Hematopoietic multipotent progenitor cell (in vitro differentiated cells): ENCODE data around the gene C10orf90. TPM values are rescaled to one million over a fixed set of nuclear protein-coding genes. Genes with fewer than 3 reads are reported as not detected.
A peak's percentile ranks its signal among the peaks of the same experiment; 100 is the strongest.

Experiments
- DNase-seq, 3 donors: peaks; one replicate each; pipeline ENCODE4 v3.0.0-alpha.2; 2011 to 2015; ENCODE audit warnings: low read depth in 2 of 3, low spot score in 2 of 3
- total RNA-seq: library from RNA; depleted of rRNA; stranded (reverse); fragments of >200 nt; gene quantifications from one replicate; pipeline ENCODE4 v1.2.3, GENCODE V29; 2012

The C10orf90 gene
- total RNA-seq, 1 donor = not detected

DNA sequence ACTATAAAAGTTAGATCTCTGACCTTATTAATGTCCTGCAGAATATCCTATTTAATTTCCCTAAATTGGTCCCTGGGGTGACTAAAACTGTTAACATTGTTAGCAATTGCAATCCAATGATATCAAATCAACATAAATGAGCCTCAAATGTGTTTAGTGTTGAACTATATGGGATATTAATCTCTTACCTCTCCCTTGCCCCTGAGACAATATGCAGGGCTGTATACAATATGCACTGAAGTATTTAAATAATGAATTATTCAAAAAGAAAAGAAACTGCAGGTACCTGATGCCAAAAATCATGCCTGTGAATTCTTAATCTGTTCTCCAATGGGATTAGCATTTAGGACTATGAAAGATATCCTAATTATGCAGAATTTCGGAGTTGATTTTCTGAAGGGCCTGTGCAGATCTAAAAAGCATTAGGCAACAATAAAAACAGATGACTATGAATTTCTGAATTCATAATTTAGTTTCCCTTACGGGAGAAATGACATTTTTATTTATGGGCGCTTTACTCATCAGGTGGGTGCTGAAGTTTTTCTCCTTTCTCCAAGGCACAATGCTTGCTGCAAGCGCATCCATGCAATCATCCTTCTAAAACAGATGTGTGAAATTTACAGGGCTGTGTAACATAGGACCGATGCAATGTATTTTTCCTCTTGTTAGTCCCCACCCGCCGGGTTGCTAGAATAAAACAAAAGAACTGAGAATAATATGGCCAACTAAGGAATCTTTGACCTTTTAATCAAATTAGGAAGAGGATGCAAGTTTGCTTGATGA lies 5.4 kb upstream of the C10orf90 start:
- no peak for DNase-seq

DNA sequence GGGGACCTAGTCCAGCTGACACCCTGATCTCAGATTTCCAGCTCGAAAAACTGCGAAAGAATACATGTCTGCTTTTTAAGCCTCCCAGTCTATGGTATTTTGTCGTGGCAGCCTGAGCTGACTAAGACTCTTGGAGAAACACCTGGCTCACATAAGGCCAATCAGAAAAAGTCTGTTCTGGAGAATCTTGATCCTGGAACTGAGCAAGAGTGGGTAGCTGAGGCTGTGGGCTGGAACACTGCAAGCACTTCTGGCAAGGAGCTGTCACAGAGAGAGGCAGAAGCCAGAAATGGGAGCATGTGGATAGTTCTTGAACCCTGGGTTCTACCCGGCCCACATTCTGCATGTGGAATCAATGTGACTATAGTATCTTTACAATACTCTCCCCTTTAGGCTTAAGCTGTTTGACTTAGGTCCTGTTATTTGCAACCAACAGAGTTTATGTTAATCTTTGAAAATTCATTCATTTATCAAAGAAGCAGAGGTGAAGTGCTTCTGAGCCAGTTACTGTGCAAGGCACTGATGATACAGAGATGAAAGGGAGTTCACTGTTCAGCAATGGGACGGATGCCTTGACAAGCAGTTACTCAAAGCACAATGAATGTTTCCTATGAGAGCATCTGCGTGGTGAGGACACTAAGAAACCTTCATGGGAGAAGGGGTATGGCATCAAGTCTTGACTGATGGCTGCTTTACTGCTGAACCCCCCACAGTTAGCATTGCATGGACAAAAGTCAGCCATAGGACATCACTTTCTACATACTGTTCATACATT lies 4.4 kb upstream of the C10orf90 start:
- no peak for DNase-seq

DNA sequence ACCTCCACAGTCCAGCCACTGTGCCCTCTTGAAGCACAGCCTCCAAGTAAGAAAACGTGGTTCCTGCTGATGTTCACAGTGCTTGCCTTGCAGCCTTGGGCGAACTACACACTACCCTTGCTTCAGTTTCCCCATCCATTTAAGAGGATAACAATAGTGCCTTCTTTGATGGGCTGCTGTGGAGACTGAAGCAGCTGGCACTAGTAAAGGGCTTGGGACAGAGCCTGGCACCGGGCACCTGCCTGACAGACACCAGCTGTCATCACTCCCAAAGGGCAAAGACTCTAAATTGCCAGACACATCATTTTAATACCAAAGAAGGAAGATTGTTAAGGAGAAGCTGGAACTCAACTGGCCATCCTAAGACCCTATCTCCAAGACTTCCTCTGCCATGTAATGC lies 3.1 kb upstream of the C10orf90 start:
- DNase-seq = no peak

DNA sequence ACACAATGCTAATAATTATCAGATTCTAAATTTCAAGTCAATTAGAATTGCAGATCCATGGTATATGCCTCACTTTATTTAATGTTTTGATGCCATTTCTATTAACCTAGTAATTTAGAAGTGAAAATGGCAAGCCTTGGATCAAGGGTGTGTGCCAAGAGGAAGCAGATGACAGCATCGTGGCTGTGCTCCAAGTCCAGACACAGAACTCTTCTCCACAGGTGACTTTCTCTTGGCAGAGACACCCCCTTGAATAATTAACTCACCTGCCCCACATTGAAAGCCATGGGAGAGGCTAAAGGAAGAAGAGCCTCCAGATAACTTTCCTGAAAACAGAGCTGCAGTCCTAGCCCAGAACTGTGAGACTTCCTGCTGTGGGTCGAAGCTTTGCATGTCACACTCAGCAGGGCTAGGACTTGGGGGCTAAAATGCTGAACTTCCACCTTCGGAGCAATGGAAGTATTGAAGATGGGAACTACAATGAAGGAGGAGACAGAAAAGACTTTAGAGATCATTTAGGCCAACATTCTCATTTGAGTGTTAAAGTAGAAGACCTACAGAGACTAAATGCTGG lies 996 bp upstream of the C10orf90 start:
- no peak for DNase-seq

DNA sequence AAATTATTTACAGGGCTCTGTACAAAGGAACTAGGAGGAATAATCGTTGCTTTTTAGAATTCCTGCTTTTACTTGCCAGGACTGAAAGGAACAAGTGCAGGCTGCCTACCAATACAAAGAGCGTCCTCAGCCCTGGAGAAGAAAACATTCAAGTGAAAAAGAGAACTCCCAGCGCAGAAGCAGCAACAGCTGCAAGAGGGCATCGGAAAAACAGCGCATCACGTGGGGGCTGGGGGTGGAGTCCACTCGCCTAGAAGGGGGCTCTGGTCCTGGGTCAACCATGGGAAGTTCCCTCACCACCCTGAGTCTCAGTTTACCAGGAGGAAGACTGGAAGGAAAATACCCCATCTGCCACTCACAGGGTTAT lies 385 bp upstream of the C10orf90 start:
- no peak for DNase-seq

DNA sequence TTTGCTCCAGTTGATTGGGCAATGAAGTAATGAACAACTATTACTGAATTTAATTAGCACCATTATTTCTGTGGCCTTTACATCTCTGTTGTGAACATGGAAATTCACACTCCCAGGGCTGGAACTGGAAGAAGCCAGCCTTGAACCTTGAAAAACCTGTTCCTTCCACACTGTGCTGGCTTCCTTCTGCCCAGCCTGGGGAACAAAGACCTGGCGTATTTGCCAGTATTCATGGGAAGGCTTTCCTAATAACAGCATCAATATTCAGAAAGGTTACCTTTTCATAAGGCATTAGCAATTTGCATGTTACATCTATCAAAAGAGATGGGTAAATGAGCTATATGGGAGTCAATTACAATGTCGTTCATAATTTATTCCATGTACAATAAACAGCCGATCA lies 1.3 kb downstream of the C10orf90 start:
- DNase-seq = no peak

DNA sequence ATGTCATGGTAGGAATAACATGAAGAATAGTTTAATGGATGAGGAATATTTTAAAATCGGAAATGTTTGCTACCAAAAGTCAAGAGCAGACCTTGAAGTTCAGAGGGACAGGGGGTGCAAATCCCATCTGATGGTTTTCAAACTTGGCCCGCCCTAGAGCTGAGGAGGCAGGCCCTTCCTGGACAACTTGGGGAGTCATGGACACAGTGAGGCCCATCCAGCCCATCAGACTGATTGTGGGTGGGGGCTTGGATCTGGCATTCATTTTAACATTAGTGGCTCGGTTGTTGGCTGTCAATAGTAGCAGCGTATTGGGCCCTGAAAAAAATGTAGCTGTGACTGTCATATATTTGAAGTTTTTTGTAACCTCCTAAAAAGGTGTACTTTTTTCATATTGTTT lies 2.0 kb downstream of the C10orf90 start:
- no peak for DNase-seq

DNA sequence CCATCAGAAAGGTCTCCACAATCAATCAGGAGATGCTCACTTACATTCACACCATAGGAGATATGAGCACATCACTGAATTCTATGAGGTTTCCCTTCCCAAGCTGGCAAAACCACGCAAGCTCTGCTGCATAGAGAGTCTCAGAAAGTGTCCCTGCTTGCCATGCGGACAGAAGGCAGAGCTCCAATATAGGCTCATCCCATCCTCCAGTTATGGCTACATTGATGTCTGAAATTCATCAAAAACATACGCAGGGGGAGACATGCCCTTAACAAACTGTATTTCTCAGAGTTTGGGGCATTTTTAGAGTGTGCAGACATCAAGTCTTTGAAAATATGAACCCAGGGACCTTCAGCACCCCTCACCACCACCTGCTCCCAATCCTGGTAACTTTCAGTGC lies 2.9 kb downstream of the C10orf90 start:
- DNase-seq = no peak

DNA sequence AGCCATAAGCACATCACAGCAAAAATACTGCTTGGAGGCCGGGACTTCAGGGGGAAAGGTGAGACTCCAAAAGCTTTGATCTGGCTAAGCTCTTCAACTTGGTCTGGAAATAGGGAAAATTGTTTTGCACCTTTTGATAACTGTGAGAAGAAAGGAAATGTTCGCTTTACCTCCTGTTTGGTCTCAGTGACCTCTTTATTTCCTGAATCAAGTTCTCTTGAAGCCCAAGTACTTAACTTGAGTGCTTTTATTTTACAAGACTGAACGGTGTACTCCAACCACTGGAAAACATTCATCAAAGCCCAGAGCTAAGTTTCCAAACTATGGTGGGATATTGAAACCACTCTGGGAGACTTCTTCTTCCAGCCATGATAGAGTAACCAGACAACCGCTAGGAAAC lies 5.3 kb downstream of the C10orf90 start:
- no peak for DNase-seq

DNA sequence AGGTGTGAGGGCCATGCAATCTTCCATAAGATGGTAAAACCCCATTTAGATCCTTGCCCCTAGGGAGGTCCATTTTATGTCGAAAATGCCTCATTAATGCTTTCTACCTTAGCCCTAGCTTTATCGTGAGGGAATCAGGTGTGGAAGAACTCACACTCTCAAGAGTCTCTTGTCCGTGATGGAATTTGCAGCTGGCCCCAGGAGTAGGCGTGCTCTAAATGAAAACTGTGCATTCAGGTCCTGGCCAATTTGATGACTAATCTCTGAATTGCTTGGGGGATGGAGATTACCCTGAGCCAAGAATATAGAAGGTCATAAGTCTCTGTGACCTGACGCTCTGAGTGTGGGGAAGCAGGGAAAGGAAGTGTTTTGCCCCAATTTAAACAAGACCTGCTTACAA lies 6.6 kb downstream of the C10orf90 start:
- no peak for DNase-seq

DNA sequence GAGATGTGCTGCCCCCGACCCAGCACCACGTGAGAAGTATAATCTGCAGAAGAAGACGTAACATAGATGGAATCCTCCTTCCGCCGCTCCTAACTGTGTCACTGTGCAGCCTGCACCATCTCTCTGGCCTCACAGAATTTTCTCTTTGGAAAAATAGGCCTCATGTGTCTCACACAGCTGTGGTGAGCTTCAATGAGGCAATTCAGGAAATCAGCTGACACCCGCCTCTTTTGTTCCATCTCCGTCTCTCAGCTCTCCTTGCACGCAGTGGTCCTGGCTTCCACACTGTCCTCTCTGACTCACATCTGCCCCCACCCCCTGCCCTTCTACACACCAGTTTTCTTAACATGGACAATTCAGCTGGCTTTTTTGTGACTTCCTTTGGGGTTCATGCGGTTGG lies 7.2 kb downstream of the C10orf90 start:
- DNase-seq = peak in 2 of 3 donors; percentile 3 to 15

DNA sequence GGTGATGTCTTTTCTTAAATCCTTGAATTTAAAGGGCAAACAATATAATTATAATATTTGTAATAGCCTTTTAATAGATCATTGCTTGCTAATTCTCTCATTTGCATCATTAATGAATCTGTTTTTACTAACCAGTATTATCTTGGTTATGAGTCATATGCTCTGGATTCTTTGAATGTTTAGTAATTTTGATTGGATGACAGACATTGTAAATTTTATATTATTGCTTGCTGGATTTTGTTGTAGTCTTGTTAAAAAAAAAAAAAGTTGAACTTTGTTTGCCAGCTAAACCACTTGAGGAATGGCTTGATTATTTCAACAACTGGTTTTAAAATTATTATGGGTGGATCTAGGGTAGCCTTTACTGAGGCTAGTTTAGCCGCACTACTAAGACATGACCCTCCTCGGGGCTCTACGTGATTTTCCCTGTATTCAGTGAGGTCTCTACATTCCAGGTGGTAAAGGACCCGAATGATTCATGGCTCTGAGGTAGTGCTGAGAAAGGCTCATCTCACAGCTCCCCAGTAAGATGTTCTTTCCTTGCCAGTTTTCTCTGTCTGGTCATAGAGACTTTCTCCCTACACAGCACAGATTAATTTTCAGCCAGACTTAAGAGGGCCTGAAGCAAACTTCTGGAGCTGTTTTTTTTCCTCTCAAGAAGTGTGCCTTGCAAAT lies 8.5 kb downstream of the C10orf90 start:
- no peak for DNase-seq

DNA sequence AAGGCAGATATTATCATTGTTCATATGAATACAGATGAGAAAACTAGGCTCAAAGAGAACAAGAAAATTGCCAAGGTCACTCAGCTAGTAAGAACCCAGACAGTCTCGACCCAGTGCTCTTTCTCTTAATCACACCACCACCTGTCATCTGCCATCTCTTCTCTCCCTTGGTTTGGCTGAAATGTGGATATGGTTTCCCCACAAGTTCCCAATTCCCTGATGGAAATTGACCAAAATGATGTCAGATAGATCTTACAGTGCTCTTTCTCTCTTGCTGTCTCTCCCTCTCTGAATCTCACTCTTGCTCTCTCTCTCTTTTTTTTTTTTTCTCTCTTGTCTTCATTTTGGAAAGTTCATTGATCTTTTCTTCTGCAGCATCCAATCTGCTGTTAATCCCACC lies 9.1 kb downstream of the C10orf90 start:
- no peak for DNase-seq

DNA sequence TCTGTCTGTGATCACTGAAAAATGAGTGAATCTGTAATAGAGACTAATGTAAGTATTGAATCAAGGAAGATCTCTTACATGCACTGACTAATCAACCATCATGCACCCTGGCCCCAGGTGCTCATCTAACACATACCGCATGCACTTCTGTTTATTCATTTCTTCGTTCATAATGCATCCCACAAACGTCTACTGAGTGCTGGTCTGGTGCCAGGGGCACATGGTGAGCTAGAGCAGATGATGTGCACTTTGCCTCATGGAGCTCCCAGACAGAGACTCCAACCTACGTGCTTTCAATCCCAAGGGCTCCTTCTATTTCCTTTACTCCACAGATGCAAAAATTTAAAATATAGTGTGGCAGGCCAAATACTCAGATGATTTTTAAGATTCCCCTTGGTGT lies 10.7 kb downstream of the C10orf90 start:
- DNase-seq = no peak

DNA sequence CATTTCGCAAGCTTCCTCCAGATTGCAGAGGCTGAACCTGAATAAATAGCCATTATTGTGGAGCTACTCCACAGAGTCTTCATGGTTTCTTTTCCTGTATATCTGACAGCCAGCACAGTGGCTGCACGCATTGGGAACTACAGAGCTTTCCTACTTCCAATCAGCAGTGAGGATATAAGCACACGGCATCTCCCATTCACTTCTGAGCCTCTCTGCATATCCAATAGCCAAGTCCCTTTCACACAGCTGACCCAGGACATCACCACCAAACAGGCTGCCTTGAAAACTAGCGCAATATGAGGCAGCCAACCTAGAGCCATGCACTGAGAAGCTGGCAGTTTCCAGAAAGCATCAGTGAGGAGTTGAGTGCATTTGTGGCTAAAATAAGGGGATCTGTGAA lies 11.6 kb downstream of the C10orf90 start:
- DNase-seq = no peak

DNA sequence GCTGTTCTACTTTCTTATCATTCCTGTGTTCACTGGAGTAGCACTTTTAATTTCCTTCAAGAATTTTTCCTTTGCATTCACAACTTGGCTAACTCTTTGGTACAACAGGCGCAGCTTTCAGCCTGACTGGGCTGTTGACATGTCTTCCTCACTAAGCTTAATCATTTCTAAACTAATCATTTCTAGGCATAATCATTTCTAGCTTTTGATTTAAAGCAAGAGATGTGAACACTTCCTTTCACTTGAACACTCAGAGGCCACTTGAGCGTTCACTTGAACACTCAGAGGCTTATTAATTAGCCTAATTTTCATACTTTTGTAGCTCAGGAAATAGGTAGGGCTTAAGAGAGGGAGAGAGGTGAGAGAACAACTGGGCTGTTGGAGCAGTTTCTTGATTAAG lies 15.9 kb downstream of the C10orf90 start:
- no peak for DNase-seq

DNA sequence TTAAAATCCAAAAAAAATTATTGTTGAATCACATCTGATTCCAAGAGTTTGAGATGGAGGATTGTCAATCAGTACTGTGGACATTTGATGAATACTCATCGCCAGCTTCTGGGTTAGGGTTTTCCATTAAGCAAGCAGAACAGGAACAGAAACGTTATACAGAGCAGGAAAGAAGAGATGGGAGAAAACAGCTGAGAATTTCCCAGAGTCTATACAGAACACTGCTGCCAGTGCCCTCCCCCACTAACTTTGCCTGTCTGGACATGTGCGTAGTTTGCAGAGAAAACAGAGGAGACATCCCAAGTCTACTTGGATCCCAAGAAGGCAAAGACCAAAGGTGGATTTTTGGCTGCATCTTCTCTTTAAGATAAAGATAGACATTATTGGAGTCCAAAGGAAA lies 19.0 kb downstream of the C10orf90 start:
- DNase-seq = no peak

DNA sequence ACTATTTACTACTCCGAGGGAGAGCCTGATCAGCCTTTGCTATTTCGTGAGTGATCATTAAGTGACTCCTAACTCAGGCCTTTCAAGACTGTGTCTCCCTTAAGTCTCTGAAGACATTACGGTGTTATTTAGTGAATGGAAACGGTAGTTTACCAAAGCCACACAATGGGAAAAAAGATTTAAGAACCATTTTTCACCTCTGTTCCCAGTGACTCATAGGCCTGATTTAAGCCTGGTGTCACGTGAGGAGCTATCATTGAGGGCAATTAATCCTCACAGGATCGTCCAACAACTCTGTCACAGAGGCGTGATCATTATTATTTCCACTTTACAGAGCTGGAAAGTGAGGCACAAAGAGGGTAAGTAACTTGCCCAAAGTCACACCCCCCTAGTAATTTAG lies 20.3 kb downstream of the C10orf90 start:
- no peak for DNase-seq

DNA sequence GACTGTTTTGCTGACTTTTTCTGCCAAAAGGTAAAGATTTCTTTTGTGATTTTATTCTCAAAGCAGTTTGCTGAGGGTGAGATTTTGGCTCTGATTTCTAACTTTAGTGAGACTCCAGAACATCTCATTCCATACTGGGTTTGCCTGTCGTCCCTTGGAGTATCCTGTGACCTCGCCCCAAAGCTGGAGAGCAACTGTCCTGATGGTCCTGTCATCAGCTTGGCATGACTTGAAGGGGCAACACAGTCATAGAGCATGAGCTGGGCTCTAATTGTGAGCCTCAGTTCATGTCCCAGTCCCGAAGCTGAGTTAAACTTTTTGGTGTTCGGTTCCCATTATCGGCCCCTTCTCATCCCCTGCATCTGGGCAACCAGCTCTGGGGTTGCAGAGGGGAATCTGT lies 23.4 kb downstream of the C10orf90 start:
- no peak for DNase-seq

DNA sequence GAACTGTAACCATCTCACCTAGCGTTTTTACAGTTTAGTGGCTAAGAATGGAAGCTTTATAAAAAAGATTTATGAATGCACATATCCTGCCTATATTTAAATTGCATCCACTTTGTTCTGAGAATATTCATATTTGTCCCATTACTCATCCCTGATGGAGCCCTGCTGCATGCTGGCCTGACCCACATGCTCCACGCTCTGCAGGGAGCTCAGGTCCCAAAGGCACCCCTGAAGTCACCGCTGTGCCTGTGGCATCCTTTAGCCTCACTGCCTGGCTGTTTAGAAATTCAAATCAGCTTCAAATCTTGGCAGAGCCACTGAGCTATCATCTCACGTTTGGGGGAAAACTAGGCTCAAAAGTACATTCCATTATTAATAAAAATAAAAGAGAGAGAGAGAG lies 24.4 kb downstream of the C10orf90 start:
- DNase-seq = no peak

DNA sequence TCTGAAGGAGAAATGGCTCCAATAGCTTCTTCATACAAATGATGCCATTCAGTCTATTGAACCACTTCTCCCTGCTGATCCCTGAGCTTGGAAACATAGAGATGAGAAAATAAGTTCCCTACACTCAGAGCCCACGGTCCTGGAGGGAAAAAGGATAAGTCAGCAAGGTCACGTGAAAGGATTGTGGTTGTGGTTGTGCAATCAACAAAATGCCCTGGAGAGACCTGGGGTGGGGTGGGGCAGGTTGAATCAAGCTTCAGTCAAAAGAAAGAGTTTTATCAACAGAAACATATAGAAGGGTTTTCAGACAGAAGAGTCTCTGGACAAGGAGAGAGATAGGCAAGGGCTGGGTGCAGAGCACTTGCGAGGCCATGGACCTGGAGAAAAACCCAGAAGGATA lies 30.1 kb downstream of the C10orf90 start:
- DNase-seq = no peak
